Retinal pigment epithelial cell (primary cell): ENCODE measurements around the gene TAS2R7.
"Not testable (repeated sequence)": the region's sequence is repeated elsewhere in the genome, so short reads cannot be mapped to it uniquely, and the experiment has no call there.

Experiments
- DNase-seq: peaks from one replicate; pipeline ENCODE4 v3.0.0-alpha.2; 2010; ENCODE audit warnings: low read depth
- H3K4me3 ChIP-seq: 2 replicates; pipeline ENCODE4 v1.5.1; 2011; ENCODE audit warnings: mild to moderate bottlenecking, low read length, control low read depth, moderate library complexity
- CTCF ChIP-seq: conservative IDR thresholded peaks from 2 replicates; pipeline ENCODE4 v1.5.1; 2011; ENCODE audit warnings: low read depth, low read length, control low read depth, inconsistent platforms

TAS2R7 gene

GRCh38 chr12:10826258-10826657, 23.8 kb upstream of the TAS2R7 start, which contains the start of gene TAS2R10:
Gene TAS2R10 (minus strand): TSS chr12:10826358. CDS start chr12:10826269, 89 bp downstream.
- no peak for DNase-seq
- H3K4me3 ChIP-seq, result no peak within 1 kb of the TSS
- TF ChIP-seq CTCF, result no peak

- no peak overlapping the region for H3K4me3 ChIP-seq
- TF ChIP-seq CTCF, result no peak
- DNase-seq, result no peak
Measured at GRCh38 chr12:10824957-10825356, 22.5 kb upstream of the TAS2R7 start.

- no peak for DNase-seq
- no peak for TF ChIP-seq CTCF
- H3K4me3 ChIP-seq, result no peak overlapping the region
Measured at GRCh38 chr12:10811883-10812536, 9.6 kb upstream of the TAS2R7 start.

- no peak within 1 kb of the TSS for H3K4me3 ChIP-seq
- DNase-seq, result no peak
- no peak for TF ChIP-seq CTCF
Measured at GRCh38 chr12:10810068-10810467, 7.6 kb upstream of the TAS2R7 start, which contains the start of gene TAS2R9. Gene TAS2R9 (minus strand): TSS chr12:10810168. CDS start chr12:10810075, 93 bp downstream.

- no peak within 1 kb of the TSS for H3K4me3 ChIP-seq
- no peak for TF ChIP-seq CTCF
- DNase-seq, result no peak
Measured at GRCh38 chr12:10807186-10807585, 4.8 kb upstream of the TAS2R7 start, which contains the start of gene TAS2R8. Gene TAS2R8 (minus strand): TSS chr12:10807286. CDS start chr12:10806980, 306 bp downstream.

GRCh38 chr12:10801741-10802140, 686 bp downstream of the TAS2R7 start:
- TF ChIP-seq CTCF, result no peak
- no peak overlapping the region for H3K4me3 ChIP-seq
- DNase-seq, result no peak

- TF ChIP-seq CTCF, result no peak
- no peak overlapping the region for H3K4me3 ChIP-seq
- DNase-seq, result no peak
Measured at GRCh38 chr12:10794222-10794621, 8.2 kb downstream of the TAS2R7 start.

- not testable (repeated sequence) for H3K4me3 ChIP-seq, DNase-seq
Measured at GRCh38 chr12:10791769-10792168, 10.7 kb downstream of the TAS2R7 start.
